ENCODE measurements around the gene SSBP4.

DNA sequence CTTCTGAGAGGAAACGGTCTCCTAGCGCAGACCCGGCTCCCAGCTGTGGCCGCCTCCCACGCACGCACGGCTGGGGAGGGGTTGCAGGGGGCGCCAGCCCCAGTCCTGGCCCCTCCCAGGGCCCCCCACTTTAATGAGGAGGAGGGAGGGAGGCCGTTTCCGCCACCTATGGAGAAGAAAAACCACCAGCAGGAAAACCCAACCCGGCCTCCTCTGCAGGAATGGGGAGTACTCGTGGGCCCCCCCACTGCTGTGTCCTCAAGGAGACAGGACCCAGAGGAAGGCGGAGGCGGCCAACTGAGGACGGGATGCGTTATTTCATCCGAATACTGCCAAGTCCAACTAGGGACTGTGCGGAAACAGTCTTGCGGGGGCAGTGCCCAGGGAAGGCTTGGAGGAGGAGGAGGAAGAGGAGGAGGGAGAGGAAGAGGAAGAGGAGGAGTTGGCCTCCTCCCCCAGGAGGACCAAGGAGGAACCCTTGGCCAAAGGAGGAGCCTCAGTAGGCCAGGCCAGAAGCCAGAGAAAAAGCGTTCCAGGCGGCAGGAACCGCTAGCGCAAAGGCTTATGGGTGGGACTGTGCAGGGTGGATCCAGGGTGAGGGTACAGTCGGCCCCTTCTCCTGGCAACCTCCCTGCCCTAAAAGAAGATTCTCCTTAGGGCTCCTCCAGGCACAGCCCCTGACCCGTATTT is 3.9 kb upstream of the SSBP4 start:
- TF ChIP-seq, protein P1, sequence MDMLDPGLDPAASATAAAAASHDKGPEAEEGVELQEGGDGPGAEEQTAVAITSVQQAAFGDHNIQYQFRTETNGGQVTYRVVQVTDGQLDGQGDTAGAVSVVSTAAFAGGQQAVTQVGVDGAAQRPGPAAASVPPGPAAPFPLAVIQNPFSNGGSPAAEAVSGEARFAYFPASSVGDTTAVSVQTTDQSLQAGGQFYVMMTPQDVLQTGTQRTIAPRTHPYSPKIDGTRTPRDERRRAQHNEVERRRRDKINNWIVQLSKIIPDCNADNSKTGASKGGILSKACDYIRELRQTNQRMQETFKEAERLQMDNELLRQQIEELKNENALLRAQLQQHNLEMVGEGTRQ (CRISPR knock-in tag; IDR thresholded peaks at IDR 0.05), result no peak
- no peak for TF ChIP-seq CREB1 (CRISPR knock-in tag; IDR thresholded peaks at IDR 0.05)
- TF ChIP-seq HMGA2 (CRISPR knock-in tag; IDR thresholded peaks at IDR 0.05), result no peak
- TF ChIP-seq ETV6 (CRISPR knock-in tag; IDR thresholded peaks at IDR 0.05), result no peak
- no peak for TF ChIP-seq SMAD3 (CRISPR knock-in tag; IDR thresholded peaks at IDR 0.05; ENCODE audit: borderline replicate concordance)

Measured in WTC11 (cell line).